H1 (cell line): Measurements from ENCODE around the gene SNX30. TPM values are rescaled to one million over a fixed set of nuclear protein-coding genes. Genes with fewer than 3 reads are reported as not detected.

Source experiments
- CTCF ChIA-PET: fragments of 300-600 bp; sonication (Branson Sonifier 250); formaldehyde crosslinking; loops from one replicate; lab custom pipeline; 2021; ENCODE audit not compliant: partially characterized antibody; lab: Charles Lee
- POLR2A ChIA-PET: fragments of 300-600 bp; sonication (Branson Sonifier 250); formaldehyde crosslinking; loops from one replicate; lab custom pipeline; 2021; ENCODE audit warnings: inconsistent platforms; ENCODE audit not compliant: partially characterized antibody; lab: Charles Lee
- DNase-seq, 2 experiments: peaks; one replicate each; pipeline versions ENCODE4 v3.0.0 to v3.0.0-alpha.2; 2010 to 2022; ENCODE audit warnings: low spot score in 2 of 2, low read depth in 1 of 2, mixed read lengths in 1 of 2
- FAIRE-seq: peaks from 2 replicates; lab custom pipeline; 2011; peaks lifted over from hg19 to GRCh38; lab: Jason Lieb, UNC
- H2AFZ ChIP-seq: 2 replicates; pipeline ENCODE4 v1.8.1; 2012; ENCODE audit warnings: low read length, inconsistent platforms
- H2AK5ac ChIP-seq: 2 replicates; pipeline ENCODE4 v1.6.1; 2013; ENCODE audit warnings: low read depth, low read length
- H2BK120ac ChIP-seq: replicated peaks from 2 replicates; pipeline ENCODE3; 2013; ENCODE audit warnings: low read depth, low read length, inconsistent platforms
- H2BK12ac ChIP-seq: 2 replicates; pipeline ENCODE4 v1.6.1; 2013; ENCODE audit warnings: low read depth, low read length
- H2BK15ac ChIP-seq: 2 replicates; pipeline ENCODE4 v1.6.1; 2013; ENCODE audit warnings: low read length
- H2BK20ac ChIP-seq: 2 replicates; pipeline ENCODE4 v1.6.1; 2013; ENCODE audit warnings: low read length
- H2BK5ac ChIP-seq: 2 replicates; pipeline ENCODE4 v1.6.1; 2013; ENCODE audit warnings: low read depth, low read length
- H3K14ac ChIP-seq: 2 replicates; pipeline ENCODE4 v1.6.1; 2013; ENCODE audit warnings: inconsistent platforms; ENCODE audit not compliant: insufficient read length
- H3K18ac ChIP-seq: 2 replicates; pipeline ENCODE4 v1.6.1; 2013; ENCODE audit warnings: low read length; ENCODE audit errors: extremely low read depth
- H3K23ac ChIP-seq: 2 replicates; pipeline ENCODE4 v1.6.1; 2013; ENCODE audit warnings: inconsistent platforms; ENCODE audit not compliant: insufficient read length
- H3K23me2 ChIP-seq: 2 replicates; pipeline ENCODE4 v1.6.1; 2013; ENCODE audit warnings: low read depth, low read length
- H3K27ac ChIP-seq: 2 replicates; pipeline ENCODE4 v1.6.1; 2011; ENCODE audit warnings: low read depth, low read length, inconsistent platforms
- H3K27me3 ChIP-seq, 4 experiments: replicated peaks in 1 of 4; 1 replicate in 1 of 4; 2 replicates in 3 of 4; pipeline versions ENCODE4 v1.6.1 to v1.8.1; 2011 to 2013; ENCODE audit warnings: low read length in 3 of 4, mild to moderate bottlenecking in 3 of 4, inconsistent platforms in 2 of 4, mixed read lengths in 2 of 4, moderate library complexity in 1 of 4; ENCODE audit not compliant: control insufficient read depth in 3 of 4, insufficient read depth in 3 of 4; ENCODE audit errors: extremely low read depth in 1 of 4
- H3K36me3 ChIP-seq, 4 experiments: 2 replicates each; pipeline versions ENCODE4 v1.6.1 to v1.8.1; 2011 to 2013; ENCODE audit warnings: mild to moderate bottlenecking in 4 of 4, low read length in 3 of 4, moderate library complexity in 2 of 4, control low read depth in 1 of 4, inconsistent platforms in 1 of 4; ENCODE audit not compliant: insufficient read depth in 4 of 4, control insufficient read depth in 2 of 4
- H3K4ac ChIP-seq: replicated peaks from 2 replicates; pipeline ENCODE3; 2013; ENCODE audit warnings: low read length, low read depth, mixed read lengths, inconsistent platforms; ENCODE audit not compliant: insufficient read length
- H3K4me1 ChIP-seq, 4 experiments: replicated peaks in 1 of 4; 1 replicate in 1 of 4; 2 replicates in 3 of 4; pipeline versions ENCODE4 v1.6.1 to v1.8.1; 2011 to 2013; ENCODE audit warnings: low read length in 3 of 4, inconsistent platforms in 2 of 4, mixed read lengths in 1 of 4; ENCODE audit not compliant: insufficient read depth in 4 of 4, control insufficient read depth in 3 of 4
- H3K4me2 ChIP-seq, 2 experiments: 2 replicates each; pipeline versions ENCODE4 v1.6.1 to v1.8.1; 2011 to 2013; ENCODE audit warnings: low read depth in 2 of 2, low read length in 2 of 2, control low read depth in 1 of 2, inconsistent platforms in 1 of 2, mild to moderate bottlenecking in 1 of 2; ENCODE audit not compliant: insufficient read depth in 1 of 2
- H3K4me3 ChIP-seq, 4 experiments: fragments of 200-600, 300-600 bp in 1 of 4; sonication (generic), shearing (Covaris generic), sonication (Bioruptor Twin) in 1 of 4; 2 replicates each; pipeline versions ENCODE4 v1.5.1 to v1.8.1; 2011 to 2016; ENCODE audit warnings: low read length in 4 of 4, low read depth in 3 of 4, control low read depth in 2 of 4, inconsistent platforms in 2 of 4, mild to moderate bottlenecking in 2 of 4, mixed read lengths in 1 of 4, moderate library complexity in 1 of 4; ENCODE audit not compliant: insufficient read depth in 2 of 4; ENCODE audit errors: extremely low read depth in 1 of 4
- H3K56ac ChIP-seq: replicated peaks from 2 replicates; pipeline ENCODE3; 2013; ENCODE audit warnings: low read depth, mild to moderate bottlenecking, mixed read lengths, low read length, inconsistent platforms; ENCODE audit not compliant: insufficient read length
- H3K79me1 ChIP-seq: 2 replicates; pipeline ENCODE4 v1.6.1; 2013; ENCODE audit warnings: low read depth, low read length, control low read depth
- H3K79me2 ChIP-seq, 2 experiments: 2 replicates each; pipeline versions ENCODE4 v1.6.1 to v1.8.1; 2012 to 2013; ENCODE audit warnings: low read length in 2 of 2, mild to moderate bottlenecking in 2 of 2, inconsistent platforms in 1 of 2; ENCODE audit not compliant: insufficient read depth in 2 of 2, control insufficient read depth in 1 of 2
- H3K9ac ChIP-seq, 4 experiments: replicated peaks in 1 of 4; 1 replicate in 1 of 4; 2 replicates in 3 of 4; pipeline versions ENCODE4 v1.6.1 to v1.8.1; 2011 to 2013; ENCODE audit warnings: low read depth in 3 of 4, low read length in 3 of 4, control low read depth in 2 of 4, mild to moderate bottlenecking in 2 of 4, moderate library complexity in 2 of 4, inconsistent platforms in 1 of 4; ENCODE audit errors: extremely low read depth in 1 of 4
- H3K9me3 ChIP-seq, 2 experiments: 2 replicates each; pipeline versions ENCODE4 v1.6.1 to v1.8.1; 2012 to 2013; ENCODE audit warnings: mild to moderate bottlenecking in 2 of 2, moderate library complexity in 2 of 2, control low read depth in 1 of 2, inconsistent platforms in 1 of 2, low read depth in 1 of 2, low read length in 1 of 2, mixed read lengths in 1 of 2; ENCODE audit not compliant: insufficient read depth in 2 of 2
- H4K20me1 ChIP-seq, 2 experiments: replicated peaks in 1 of 2; 2 replicates each; pipeline versions ENCODE3 to v1.8.1; 2011 to 2013; ENCODE audit warnings: inconsistent platforms in 2 of 2, low read length in 2 of 2, mild to moderate bottlenecking in 1 of 2; ENCODE audit not compliant: insufficient read depth in 2 of 2, control insufficient read depth in 1 of 2
- H4K5ac ChIP-seq: 2 replicates; pipeline ENCODE4 v1.6.1; 2013; ENCODE audit warnings: low read length, low read depth, mixed read lengths, inconsistent platforms; ENCODE audit not compliant: insufficient read length
- H4K8ac ChIP-seq: 2 replicates; pipeline ENCODE4 v1.8.0; 2013; ENCODE audit warnings: mild to moderate bottlenecking, moderate library complexity, low read length, inconsistent platforms; ENCODE audit not compliant: insufficient read depth; ENCODE audit errors: extremely low read depth
- H4K91ac ChIP-seq: replicated peaks from 2 replicates; pipeline ENCODE3; 2013; ENCODE audit warnings: low read length, mixed read lengths, inconsistent platforms; ENCODE audit not compliant: insufficient read length
- ATF3 ChIP-seq: IDR thresholded peaks from 2 replicates; pipeline ENCODE4 v1.6.1; 2011; ENCODE audit warnings: low read depth, mild to moderate bottlenecking, low read length; ENCODE audit not compliant: insufficient read depth
- EZH2 ChIP-seq: fragments of 200-600 bp; sonication (generic); IDR thresholded peaks from 2 replicates; pipeline ENCODE4 v1.7.1; 2012; ENCODE audit warnings: low read depth, mild to moderate bottlenecking, moderate library complexity, low read length, inconsistent platforms; ENCODE audit not compliant: severe bottlenecking
- NANOG ChIP-seq: IDR thresholded peaks from 2 replicates; pipeline ENCODE4 v1.6.1; 2011; ENCODE audit warnings: low read length, low read depth, mild to moderate bottlenecking, inconsistent platforms; ENCODE audit not compliant: insufficient read depth, poor library complexity, severe bottlenecking
- PHF8 ChIP-seq: fragments of 200-600 bp; sonication (generic); conservative IDR thresholded peaks from 2 replicates; pipeline ENCODE4 v1.7.1; 2012; ENCODE audit warnings: low read depth, mild to moderate bottlenecking, inconsistent platforms, low read length, moderate library complexity
- RNF2 ChIP-seq: fragments of 200-900, 300-1000 bp; sonication (generic); IDR thresholded peaks from 2 replicates; pipeline ENCODE4 v1.7.1; 2016; ENCODE audit warnings: borderline replicate concordance, low read depth, mild to moderate bottlenecking, antibody characterized with exemption, low read length; ENCODE audit not compliant: poor library complexity, severe bottlenecking; ENCODE audit errors: missing control alignments
- SP4 ChIP-seq: IDR thresholded peaks from 2 replicates; pipeline ENCODE4 v1.6.1; 2012; ENCODE audit warnings: low read length, inconsistent platforms
- SRF ChIP-seq: IDR thresholded peaks from 2 replicates; pipeline ENCODE4 v1.6.1; 2011; ENCODE audit warnings: mild to moderate bottlenecking, low read depth, low read length, moderate library complexity
- SUZ12 ChIP-seq: fragments of 200-600 bp; sonication (generic); IDR thresholded peaks from 2 replicates; pipeline ENCODE4 v1.6.1; 2012; ENCODE audit warnings: mild to moderate bottlenecking, inconsistent platforms, low read length, moderate library complexity, mixed read lengths
- TCF12 ChIP-seq: IDR thresholded peaks from 2 replicates; pipeline ENCODE4 v1.6.1; 2011; ENCODE audit warnings: low read depth, mild to moderate bottlenecking, low read length
- TEAD4 ChIP-seq: IDR thresholded peaks from 2 replicates; pipeline ENCODE4 v1.6.1; 2012; ENCODE audit warnings: low read depth, low read length, inconsistent platforms, mixed read lengths
- WGBS, 2 experiments: shearing (Covaris generic) in 1 of 2; methylation state at CpG; one replicate each; pipeline versions ENCODE4 v1.1.6 to v1.1.7; 2013 to 2015; ENCODE audit warnings: low lambda C conversion rate in 2 of 2, mixed read lengths in 2 of 2, inconsistent platforms in 1 of 2, low coverage in 1 of 2, missing lambda C conversion rate in 1 of 2; ENCODE audit not compliant: insufficient replicate concordance in 2 of 2, insufficient coverage in 1 of 2, insufficient read length in 1 of 2; ENCODE audit errors: extremely low coverage in 1 of 2, missing lambda C conversion rate in 1 of 2; 5-methylcytosine and 5-hydroxymethylcytosine counted together
- polyA plus RNA-seq, 7 experiments: library from polyadenylated mRNA; depleted of rRNA in 3 of 7; stranded (reverse) in 5 of 7; unstranded in 2 of 7; fragments of >200 nt in 5 of 7; fragments of 200-250 nt in 2 of 7; gene quantifications; 1 replicate in 5 of 7; 2 replicates in 1 of 7; 4 replicates in 1 of 7; pipeline versions ENCODE4 v1.2.1 to v1.2.3, GENCODE V29; 2011 to 2013; ENCODE audit warnings: missing spikeins in 2 of 7, mixed read lengths in 2 of 7
- total RNA-seq: library from RNA; stranded (reverse); fragmentation: NEBNext Ultra II Directional; extraction: Animal tissue kit (Norgen Biotek cat#: 25700); gene quantifications from 2 replicates; pipeline ENCODE4 v1.2.1, GENCODE V29; 2021

SNX30 gene
- total and polyA plus RNA-seq, 2 of the 8 experiments (the other 6 are each of a cell fraction or from before 2014, with no cell fraction given): 4.0 to 12.2 TPM

- Histone ChIP-seq H2BK120ac (no peak overlapping the region), H2BK15ac (0 out of 2 replicates have a peak overlapping the region, but pooled peaks have one; percentile 65), H4K20me1 (no peaks in the 10 kb centered on the region), H3K79me2 (peaks cover 0 to 8% of the 10 kb centered on the region in 2 experiments; a peak in 1 of 4 replicates), H3K9me3 (no peaks in the 10 kb centered on the region), H3K27me3 (no peaks in the 10 kb centered on the region), H3K56ac (no peak overlapping the region), H4K8ac (0 out of 2 replicates have a peak overlapping the region, but pooled peaks have one; percentile 21), H3K9ac (peak overlapping the region; percentile 50 to 66 (median 55)), H4K91ac (no peak overlapping the region), H3K23ac (no peak overlapping the region), H4K5ac (peak overlapping the region; percentile 0), H3K4me2 (peak overlapping the region; percentile 71 to 96), H2AK5ac (no peak overlapping the region), H2BK5ac (no peak overlapping the region), H3K18ac (peak overlapping the region; percentile 76; the same call in 1 of the 2 replicates), H3K27ac (no peak overlapping the region), H3K4me1 (peaks cover 0 to 7% (median 5%) of the 10 kb centered on the region in 4 experiments; a peak in 6 of 7 replicates), H3K23me2 (peaks cover 12% of the 10 kb centered on the region), H3K14ac (no peak overlapping the region), H3K4me3 (peak overlapping the region; percentile 41 to 84 (median 58)), H3K4ac (peak overlapping the region; percentile 4), H2BK20ac (no peak overlapping the region), H3K79me1 (no peaks in the 10 kb centered on the region), H2AFZ (peak overlapping the region; percentile 93), H3K36me3 (no peaks in the 10 kb centered on the region), H2BK12ac (no peak overlapping the region)
- peak; percentile 25 to 75 for DNase-seq
- FAIRE-seq: no peak
- POLR2A ChIA-PET: interaction anchor here (0.9 to 2.1 kb wide), 8 partner anchors 11 to 116 kb away, joined by 3 to 4 read pairs (median 3); partner anchors contain the start of gene INIP
- CTCF ChIA-PET: interaction anchor here (0.9 to 3.2 kb wide), 8 partner anchors 10 to 653 kb away, joined by 3 to 10 read pairs (median 4); no protein-coding TSS in a partner anchor
- WGBS, 2 experiments: 4% methylated on average over 30 of the region's 49 CpGs; no CpG with 5 or more reads in 1 of the 2 experiments
- no peak for TF ChIP-seq ATF3
- no peak for TF ChIP-seq NANOG
- TF ChIP-seq RNF2: no peak
- no peak for TF ChIP-seq EZH2
- no peak; the same call in 1 of the 2 replicates for TF ChIP-seq SP4
- no peak for TF ChIP-seq SRF
- 0 out of 2 replicates have a peak, but pooled peaks have one; percentile 24 for TF ChIP-seq TCF12
- TF ChIP-seq SUZ12: peak; percentile 12; the same call in 1 of the 2 replicates
- no peak for TF ChIP-seq TEAD4
- TF ChIP-seq PHF8: peak; percentile 28; the same call in 1 of the 2 replicates
Observed at GRCh38 chr9:112751056-112751795, 666 bp downstream of the SNX30 start.
